ENCODE measurements around the gene CCNG1.
"Not testable (repeated sequence)": the region's sequence is repeated elsewhere in the genome, so short reads cannot be mapped to it uniquely, and the experiment has no call there.

The CCNG1 gene

GRCh38 chr5:163444526-163444925, 7.1 kb downstream of the CCNG1 start:
- DNase-seq (ENCODE audit: extremely low read depth, low read depth), result no peak
- no peak for TF ChIP-seq CTCF (IDR thresholded peaks at IDR 0.05; ENCODE audit: low read depth, low read length, missing control alignments)
- H3K4me3 ChIP-seq (replicated peaks; ENCODE audit: low read depth, low read length), result no peak overlapping the region

- no peak overlapping the region for H3K4me3 ChIP-seq (replicated peaks; ENCODE audit: low read depth, low read length)
- TF ChIP-seq CTCF (IDR thresholded peaks at IDR 0.05; ENCODE audit: low read depth, low read length, missing control alignments), result no peak
- no peak for DNase-seq (ENCODE audit: extremely low read depth, low read depth)
Measured at GRCh38 chr5:163445345-163445744, 8.0 kb downstream of the CCNG1 start.

GRCh38 chr5:163447191-163447590, 9.8 kb downstream of the CCNG1 start:
- no peak for DNase-seq (ENCODE audit: extremely low read depth, low read depth)
- TF ChIP-seq CTCF (IDR thresholded peaks at IDR 0.05; ENCODE audit: low read depth, low read length, missing control alignments), result no peak
- no peak overlapping the region for H3K4me3 ChIP-seq (replicated peaks; ENCODE audit: low read depth, low read length)

GRCh38 chr5:163447875-163448274, 10.5 kb downstream of the CCNG1 start:
- TF ChIP-seq CTCF (IDR thresholded peaks at IDR 0.05; ENCODE audit: low read depth, low read length, missing control alignments), result no peak
- no peak overlapping the region for H3K4me3 ChIP-seq (replicated peaks; ENCODE audit: low read depth, low read length)
- DNase-seq (ENCODE audit: extremely low read depth, low read depth), result no peak

GRCh38 chr5:163448491-163448890, 11.1 kb downstream of the CCNG1 start:
- no peak overlapping the region for H3K4me3 ChIP-seq (replicated peaks; ENCODE audit: low read depth, low read length)
- no peak for DNase-seq (ENCODE audit: extremely low read depth, low read depth)
- TF ChIP-seq CTCF (IDR thresholded peaks at IDR 0.05; ENCODE audit: low read depth, low read length, missing control alignments), result no peak

- no peak for TF ChIP-seq CTCF (IDR thresholded peaks at IDR 0.05; ENCODE audit: low read depth, low read length, missing control alignments)
- H3K4me3 ChIP-seq (replicated peaks; ENCODE audit: low read depth, low read length), result no peak overlapping the region
- DNase-seq (ENCODE audit: extremely low read depth, low read depth), result no peak
Measured at GRCh38 chr5:163451489-163451888, 14.1 kb downstream of the CCNG1 start.

GRCh38 chr5:163453705-163454104, 16.3 kb downstream of the CCNG1 start:
- no peak for TF ChIP-seq CTCF (IDR thresholded peaks at IDR 0.05; ENCODE audit: low read depth, low read length, missing control alignments)
- H3K4me3 ChIP-seq (replicated peaks; ENCODE audit: low read depth, low read length), result no peak overlapping the region
- no peak for DNase-seq (ENCODE audit: extremely low read depth, low read depth)

- DNase-seq (ENCODE audit: extremely low read depth, low read depth); H3K4me3 ChIP-seq (replicated peaks; ENCODE audit: low read depth, low read length): not testable (repeated sequence)
Measured at GRCh38 chr5:163455406-163455805, 18.0 kb downstream of the CCNG1 start.
